CD4-positive, alpha-beta T cell treated with Interleukin-17A for 4 hours (primary cell): ENCODE data around the gene UQCRQ.
"Not testable (repeated sequence)": the region's sequence is repeated elsewhere in the genome, so short reads cannot be mapped to it uniquely, and the experiment has no call there.

Experiments used
- DNase-seq: peaks from one replicate; pipeline ENCODE4 v3.0.0-alpha.2; 2020; ENCODE audit warnings: mixed read lengths

The UQCRQ gene

GRCh38 chr5:132834057-132834456, 32.4 kb upstream of the UQCRQ start:
- no peak for DNase-seq

GRCh38 chr5:132836852-132837251, 29.6 kb upstream of the UQCRQ start:
- no peak for DNase-seq

DNA sequence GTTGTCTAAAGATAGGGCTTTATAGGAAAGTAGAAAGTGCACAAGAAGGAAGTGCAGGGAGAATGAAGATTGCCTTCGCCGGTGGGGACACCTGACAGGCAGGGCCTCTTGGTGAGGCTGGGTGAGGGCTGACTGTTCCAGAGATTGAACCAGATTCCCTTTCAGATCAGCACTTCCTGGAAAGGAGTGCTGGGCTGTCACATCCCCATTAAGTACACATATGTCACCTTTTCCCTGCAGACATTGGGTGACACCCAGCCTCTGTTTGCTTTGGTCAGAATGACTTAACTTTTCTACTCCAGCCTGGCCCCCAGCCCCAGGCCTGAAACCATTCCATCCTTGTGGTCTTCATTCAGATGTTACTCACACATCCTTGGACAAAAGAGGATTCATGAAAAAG, 28.6 kb upstream of the UQCRQ start:
- DNase-seq: no peak

- DNase-seq: no peak
Measured at GRCh38 chr5:132838516-132839282, 27.7 kb upstream of the UQCRQ start.

DNA sequence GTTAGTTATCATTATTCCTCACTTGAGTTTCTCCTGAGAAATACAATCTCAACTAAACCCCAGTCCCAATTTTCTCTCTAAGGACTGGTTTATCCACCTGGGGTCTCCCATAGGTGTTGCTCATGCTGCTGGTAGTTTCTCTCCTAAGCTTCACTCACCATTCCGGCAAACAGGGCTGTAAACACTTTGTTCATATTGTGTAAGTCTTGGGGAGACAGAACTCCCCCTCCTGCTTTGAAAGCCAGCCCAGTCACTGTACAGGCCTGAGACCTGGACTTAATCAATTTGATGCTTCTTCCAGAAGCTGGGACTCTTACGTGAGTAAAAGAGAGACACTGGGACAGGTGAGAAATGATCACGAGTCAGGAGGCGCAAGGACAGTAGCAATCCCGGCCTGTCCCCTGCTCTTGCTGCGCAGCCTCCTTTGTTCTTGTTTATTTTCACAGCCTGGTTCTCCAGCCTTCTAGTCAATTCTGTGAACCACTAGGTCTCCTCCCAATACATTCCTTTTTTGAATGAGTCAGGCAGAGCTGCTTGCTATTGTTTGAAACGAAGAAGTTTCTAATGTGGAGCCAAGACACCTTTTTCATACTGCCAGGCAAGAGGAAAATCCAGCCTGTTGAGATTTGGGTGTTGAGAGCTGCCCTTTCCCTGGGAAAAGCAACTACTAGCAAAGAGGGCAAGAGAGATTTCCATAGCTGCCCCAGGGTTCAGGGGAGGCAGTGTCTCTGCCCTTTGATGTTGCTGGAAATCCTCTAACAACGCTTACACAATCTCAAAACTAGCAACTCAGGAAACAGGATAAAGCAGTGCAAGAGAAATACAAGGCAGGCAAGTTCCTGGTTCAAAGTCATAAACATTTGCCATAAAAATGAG, 26.8 kb upstream of the UQCRQ start:
- no peak for DNase-seq

- DNase-seq: no peak
Measured at GRCh38 chr5:132840313-132840712, 26.1 kb upstream of the UQCRQ start.

DNA sequence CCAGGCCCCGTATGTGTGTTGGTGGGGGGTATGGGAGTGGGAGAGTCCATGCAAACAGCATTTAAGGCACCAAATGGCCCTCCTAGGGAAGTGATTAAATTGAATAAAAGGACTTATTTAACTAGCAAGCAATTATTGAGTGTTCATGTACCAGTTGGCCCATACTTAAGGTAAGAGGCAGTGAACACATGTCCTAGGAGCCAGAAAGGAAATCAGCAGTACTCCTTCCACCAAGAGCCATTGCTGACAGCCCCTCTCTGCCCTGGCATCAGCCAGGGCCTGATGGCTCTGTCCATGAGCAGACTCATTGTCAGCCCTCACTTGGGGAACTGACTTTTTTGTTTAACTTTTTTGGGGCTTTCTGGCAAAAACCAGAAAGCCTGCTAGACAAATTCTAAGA, 25.5 kb upstream of the UQCRQ start:
- DNase-seq: no peak

DNA sequence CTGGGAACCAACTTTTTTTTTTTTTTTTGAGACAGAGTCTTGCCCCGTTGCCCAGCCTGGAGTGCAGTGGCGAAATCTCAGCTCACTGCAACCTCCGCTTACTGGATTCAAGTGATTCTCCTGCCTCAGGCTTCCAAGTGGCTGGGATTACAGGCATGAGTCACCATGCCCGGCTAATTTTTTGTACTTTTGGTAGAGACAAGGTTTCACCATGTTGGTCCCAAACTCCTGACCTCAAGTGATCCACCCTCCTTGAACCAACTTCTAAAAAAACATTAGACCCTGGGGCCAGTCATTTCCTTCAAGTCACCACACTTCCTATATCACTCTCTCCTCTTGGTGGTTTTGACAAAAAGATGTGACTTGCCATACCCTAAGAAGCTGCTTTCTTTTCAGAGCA, 25.1 kb upstream of the UQCRQ start:
- no peak for DNase-seq

- DNase-seq: no peak
Measured at GRCh38 chr5:132848270-132848669, 18.2 kb upstream of the UQCRQ start.

DNA sequence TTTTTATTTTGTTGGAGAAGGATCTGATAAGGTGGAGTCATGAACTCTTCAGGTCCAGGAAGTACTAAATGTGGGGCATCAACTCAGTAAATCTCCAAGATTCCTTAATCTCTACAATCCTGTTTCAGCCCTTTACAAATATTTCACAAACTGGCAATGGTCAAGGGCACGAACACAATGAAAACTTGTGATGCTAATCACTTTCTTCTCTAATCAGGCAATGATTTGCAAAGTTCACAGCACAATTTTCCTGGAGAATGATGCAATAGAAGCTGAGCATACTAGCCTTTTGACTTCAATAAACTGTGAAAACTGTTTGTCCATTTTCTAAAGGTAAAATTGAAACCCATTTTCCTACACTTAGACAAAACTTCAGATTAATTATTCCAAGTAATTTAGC, 17.1 kb upstream of the UQCRQ start:
- DNase-seq: no peak

DNA sequence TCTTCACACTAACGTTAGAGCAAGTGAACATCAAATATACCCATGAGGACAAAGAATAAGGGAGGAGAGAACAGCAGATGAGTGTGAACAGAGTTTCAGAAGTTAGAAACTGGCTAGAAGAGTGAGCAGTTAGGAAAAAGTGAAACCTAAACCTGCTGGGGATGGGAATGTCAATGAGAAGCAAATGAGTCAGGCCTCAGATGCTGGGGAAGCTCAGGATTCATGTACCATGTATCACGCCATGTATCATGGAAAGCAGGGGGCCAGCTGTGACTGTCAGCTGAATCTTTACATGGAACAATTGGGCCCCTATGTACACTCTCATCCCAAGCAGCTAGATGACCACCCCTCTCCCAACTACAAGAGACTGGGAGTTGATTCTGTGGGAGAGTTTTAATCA, 16.4 kb upstream of the UQCRQ start:
- DNase-seq: no peak

- no peak for DNase-seq
Measured at GRCh38 chr5:132853323-132853722, 13.1 kb upstream of the UQCRQ start.

DNA sequence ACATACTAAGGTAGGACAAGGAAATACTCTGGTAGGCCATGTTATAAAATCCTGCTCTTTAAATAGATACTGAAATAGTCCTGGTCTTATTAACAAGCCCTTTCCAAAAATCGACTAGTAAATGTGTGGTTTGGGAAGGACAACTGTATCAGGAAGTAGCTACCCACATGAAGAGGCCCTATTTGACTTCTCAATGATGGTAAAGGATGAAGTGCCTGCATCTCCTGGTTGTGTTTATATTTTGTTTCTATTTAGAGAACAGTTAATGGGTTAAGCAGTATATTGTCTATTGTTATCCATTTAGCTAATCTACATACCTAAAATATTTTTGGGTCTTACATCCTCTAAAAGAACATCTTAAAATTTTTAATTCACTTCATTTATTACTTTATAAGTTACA, 12.7 kb upstream of the UQCRQ start:
- no peak for DNase-seq

GRCh38 chr5:132854301-132854700, 12.1 kb upstream of the UQCRQ start:
- no peak for DNase-seq

DNA sequence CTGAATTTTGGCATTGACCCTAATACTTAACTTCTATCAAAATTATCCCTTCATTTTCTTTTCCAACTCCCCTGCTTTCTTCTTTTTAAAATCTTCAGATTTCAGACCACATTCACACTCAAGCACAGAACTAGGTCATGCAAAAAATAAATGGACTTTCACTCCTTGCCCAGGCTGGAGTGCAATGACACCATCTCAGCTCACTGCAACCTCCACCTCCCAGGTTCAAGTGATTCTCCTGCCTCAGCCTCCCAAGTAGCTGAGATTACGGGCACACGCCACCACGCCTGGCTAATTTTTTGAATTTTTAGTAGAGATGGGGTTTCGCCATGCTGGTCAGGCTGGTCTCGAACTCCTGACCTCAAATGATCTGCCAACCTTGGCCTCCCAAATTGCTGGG, 11.4 kb upstream of the UQCRQ start:
- DNase-seq: not testable (repeated sequence)

- no peak for DNase-seq
Measured at GRCh38 chr5:132856011-132856410, 10.4 kb upstream of the UQCRQ start.

DNA sequence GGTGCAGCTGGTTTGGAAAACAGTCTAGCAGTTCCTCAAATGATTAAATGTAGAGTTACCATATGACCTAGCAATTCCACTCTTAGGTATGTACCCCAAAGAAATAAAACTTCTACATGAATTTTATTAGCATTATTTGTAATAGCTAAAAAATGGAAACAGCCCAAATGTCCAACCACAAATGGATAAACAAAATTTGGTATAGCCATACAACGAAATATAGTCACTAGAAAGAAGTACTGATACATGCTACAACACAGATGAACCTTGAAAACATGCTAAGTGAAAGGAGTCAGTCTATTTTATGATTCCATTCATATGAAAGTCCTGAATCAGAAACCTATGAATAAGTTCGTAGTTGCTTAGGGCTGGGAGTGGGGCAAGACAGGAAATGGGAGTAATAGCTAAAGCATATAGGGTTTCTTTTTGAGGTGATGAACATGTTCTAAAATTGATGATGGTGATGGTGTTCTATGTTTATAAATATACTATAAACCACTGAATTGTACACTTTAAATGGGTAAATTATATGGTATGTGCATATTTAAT, 6.5 kb upstream of the UQCRQ start:
- DNase-seq: no peak

DNA sequence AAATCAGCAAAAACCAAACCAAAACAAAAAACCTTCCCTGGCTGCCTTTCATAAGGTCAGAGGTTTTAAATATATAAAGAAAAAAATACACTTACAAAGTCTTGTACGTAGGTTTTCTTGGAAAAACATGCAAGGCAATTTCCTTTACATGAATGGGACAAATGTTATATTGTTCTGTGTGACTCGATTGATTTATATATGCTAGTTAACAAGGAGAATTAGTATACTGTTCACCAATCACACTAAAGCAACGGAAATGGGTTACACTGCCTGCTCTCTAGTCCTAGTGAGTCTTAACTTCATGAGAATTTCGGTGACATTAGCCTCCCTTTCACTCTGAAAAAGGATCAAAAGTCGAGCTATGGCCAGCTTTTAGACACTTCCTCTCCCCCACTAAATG, 5.7 kb upstream of the UQCRQ start:
- no peak for DNase-seq

DNA sequence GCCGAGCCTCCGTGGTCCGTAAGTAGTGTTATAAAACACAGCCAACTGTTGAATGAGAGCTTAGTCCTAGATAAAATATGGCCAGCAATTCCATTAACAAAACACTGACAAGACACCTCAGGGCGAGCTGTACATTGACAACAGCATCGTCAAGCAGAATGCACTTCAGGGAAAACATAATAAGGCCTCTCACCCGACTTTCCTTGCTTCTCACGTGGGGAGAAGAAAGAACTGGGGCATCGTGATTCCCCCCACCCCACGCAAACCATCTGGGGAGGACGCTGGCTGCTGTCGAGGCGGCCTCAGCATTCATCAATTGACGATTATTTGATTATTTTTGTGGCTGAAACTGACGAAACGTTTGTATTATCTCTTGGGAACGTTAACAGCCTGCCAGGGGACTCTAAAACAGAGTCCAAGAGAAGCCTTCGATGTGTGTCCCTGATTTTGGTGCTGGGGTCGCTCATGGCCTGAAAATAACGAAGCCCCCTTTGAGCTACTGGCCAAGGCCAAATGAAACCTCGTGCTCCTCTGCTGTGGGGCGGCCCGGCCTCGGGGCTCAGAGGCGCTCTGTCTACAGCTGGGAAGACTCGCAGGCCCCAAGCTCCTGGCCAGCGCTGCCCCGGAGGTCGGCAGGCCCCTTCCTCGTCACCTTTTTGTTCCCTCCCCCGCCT, 637 bp upstream of the UQCRQ start:
- DNase-seq: no peak

DNA sequence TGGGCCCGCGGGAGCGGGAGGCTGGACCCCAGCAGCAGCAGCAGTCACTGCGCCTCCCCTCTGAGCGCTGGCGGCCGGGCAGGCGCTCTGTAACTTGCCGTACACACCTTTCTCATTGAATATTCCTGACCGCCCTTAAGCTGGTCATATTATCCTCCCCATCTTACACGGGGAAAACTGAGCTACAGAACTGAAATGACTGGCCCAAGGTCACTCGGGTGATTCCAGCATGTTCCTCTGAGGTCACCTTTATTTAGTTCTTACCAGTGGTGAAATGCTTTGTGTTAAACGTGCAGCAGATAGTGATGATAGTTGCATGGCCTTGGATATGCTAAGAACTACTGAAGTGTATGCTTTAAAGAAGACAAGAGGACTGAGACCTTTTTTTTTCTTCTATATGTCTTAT, 607 bp downstream of the UQCRQ start:
- no peak for DNase-seq

- DNase-seq: no peak
Measured at GRCh38 chr5:132868754-132869153, 2.3 kb downstream of the UQCRQ start.

GRCh38 chr5:132870801-132871200, 4.4 kb downstream of the UQCRQ start:
- no peak for DNase-seq
